HG03196 (cell line): ENCODE measurements around the gene GJC1.
"Not testable (repeated sequence)": the region's sequence is repeated elsewhere in the genome, so short reads cannot be mapped to it uniquely, and the experiment has no call there.

ENCODE experiments used
- ATAC-seq: cut with Tn5 transposase; IDR thresholded peaks from one replicate; pipeline ENCODE4 v1.9.1; 2021; ENCODE audit not compliant: unreplicated experiment

GJC1 gene

DNA sequence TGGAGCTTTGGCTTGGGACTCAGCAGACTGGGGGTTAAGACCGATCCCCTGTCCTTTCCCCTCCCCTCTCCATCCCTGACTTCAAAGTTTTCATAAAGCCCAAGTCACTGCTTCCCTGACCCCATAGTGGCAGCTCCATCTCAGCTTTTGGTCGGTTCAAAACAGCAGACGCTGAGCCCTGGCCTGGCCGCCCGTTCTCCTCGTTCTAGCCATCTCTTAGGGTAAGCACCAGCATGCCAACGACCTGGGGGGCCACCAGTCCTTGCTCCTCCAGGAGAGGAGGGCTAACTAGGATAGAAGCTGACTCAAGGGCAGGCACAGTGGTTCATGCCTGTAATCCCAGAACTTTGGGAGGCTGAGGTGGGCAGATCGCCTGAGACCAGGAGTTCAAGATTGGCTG is 16.1 kb upstream of the GJC1 start:
- no peak for ATAC-seq

DNA sequence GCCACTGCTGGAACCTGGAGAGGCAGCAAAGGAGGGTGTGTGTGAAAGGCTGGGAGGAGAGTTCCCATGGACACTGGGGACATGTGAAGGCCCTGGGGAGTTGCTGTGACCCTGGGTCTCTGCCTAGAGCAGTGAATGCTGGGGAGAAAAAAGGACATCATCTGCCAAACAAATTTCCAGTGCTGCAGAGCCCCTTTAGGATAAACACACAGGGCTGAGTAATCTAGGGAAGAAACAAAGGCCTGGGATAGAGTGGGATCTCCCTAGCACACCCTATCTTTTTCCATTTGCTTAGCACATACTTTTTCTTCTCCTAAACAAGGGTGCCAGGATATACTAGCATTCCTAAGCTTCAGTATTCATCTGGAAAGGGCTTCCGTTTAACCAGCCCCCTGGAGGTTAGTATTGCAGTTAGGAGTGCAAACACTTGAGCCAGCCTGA is 14.3 kb upstream of the GJC1 start:
- no peak for ATAC-seq

DNA sequence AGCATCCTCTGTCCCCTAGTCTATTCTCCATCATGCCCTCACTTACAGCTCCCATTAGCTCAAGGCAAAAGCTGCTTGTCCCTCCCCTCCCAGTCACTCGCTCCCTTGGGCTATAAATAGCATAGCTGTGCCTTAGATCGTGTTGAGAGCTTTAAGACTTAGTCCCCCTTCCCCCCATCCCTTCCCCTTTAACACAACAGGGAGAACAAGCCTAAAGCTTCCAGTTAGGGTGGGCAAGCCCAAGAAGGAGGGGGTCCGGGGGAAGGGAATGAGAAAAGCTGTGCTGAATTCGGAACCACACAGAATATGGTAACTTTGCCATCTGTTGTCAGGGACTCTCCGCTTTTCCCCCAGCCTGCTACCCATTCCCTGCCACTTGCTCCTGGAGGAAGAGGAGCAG is 12.7 kb upstream of the GJC1 start:
- no peak for ATAC-seq

DNA sequence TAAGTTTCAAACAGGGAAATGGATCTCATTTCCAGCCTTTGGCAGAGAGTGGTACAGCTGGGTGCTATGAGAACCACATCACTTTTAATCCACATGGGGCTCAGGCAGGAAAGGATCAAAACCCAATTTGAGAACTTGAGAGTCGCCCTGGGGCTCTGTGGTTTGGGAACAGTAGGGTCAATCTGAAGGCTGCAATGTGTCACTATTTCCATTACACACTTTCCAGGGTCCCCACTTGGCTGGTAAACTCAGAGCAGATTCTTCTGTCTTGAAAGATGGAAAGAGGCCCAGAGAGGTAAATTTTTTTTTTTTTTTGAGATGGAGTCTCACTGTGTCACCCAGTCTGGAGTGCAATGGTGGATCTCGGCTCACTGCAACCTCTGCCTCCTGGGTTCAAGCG is 10.8 kb upstream of the GJC1 start:
- ATAC-seq, result no peak

DNA sequence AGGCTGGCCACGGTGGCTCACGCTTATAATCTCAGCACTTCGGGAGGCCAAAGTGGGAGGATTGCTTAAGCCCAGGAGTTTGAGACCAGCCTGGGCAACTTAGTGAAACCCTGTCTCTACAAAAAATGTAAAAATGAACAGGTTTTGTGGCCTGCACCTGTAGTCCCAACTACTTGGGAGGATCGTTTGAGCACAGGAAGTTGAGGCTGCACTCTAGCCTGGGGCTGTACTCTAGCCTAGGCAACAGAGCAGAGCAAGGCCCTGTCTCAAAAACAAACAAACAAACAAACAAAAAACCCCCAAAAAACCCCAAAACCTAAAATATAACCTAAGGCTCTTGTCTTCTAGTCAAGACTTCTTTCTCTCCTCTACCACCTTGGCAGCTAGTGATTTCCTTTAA is 10.2 kb upstream of the GJC1 start:
- no peak for ATAC-seq

DNA sequence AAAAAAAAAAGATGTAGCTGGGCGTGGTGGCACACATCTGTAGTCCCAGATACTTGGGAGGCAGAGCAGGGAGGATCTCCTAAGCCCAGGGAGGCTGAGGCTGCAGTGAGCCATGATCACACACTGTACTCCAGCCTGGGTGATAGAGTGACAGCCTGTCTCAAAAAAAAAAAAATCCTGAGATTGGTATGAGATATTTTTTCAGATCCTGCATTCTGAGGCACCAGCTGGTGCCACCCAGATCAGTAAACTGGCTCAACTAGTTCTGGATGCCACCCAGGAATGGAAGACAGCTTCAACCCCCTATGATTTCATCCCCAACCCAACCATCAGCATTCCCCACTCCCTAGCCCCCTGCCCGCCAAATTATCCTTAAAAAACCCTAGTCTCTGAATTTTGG is 7.1 kb upstream of the GJC1 start:
- ATAC-seq, result no peak

DNA sequence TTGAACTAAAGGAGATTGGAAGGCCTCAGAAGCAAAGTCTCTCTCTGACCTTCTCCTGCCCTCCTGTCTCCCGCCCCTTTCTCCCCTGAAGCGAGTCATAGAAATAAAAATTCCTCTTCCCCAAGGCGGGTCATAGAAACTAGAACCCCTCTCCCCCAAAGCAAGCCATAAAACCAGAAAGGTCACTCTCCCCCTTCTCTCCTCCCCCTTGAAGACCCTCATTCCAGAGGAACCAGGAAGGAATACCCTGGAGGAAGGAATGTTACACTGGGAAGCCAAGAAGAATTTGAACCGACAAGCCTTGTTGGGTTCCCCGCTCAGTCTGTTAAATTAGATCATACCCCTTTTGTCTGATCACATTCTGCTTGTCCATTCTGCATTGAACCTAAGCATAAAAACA is 2.7 kb upstream of the GJC1 start:
- no peak for ATAC-seq

DNA sequence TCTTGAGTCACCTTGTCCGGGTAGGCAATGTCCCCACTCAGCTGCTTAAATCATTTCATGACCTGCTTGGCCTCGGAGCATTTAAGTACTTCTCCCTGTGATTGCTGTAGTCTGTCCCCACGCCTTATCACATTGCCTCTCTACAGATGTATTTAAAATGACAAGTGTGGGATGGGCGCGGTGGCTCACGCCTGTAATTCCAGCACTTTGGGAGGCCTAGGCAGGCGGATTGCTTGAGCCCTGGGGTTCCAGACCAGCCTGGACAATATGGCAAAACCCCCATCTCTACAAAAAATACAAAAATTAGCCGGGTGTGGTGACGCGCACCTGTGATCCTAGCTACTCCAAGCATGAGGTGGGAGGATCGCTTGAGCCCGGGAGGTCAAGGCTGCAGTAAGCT is 1.3 kb upstream of the GJC1 start:
- no peak for ATAC-seq

DNA sequence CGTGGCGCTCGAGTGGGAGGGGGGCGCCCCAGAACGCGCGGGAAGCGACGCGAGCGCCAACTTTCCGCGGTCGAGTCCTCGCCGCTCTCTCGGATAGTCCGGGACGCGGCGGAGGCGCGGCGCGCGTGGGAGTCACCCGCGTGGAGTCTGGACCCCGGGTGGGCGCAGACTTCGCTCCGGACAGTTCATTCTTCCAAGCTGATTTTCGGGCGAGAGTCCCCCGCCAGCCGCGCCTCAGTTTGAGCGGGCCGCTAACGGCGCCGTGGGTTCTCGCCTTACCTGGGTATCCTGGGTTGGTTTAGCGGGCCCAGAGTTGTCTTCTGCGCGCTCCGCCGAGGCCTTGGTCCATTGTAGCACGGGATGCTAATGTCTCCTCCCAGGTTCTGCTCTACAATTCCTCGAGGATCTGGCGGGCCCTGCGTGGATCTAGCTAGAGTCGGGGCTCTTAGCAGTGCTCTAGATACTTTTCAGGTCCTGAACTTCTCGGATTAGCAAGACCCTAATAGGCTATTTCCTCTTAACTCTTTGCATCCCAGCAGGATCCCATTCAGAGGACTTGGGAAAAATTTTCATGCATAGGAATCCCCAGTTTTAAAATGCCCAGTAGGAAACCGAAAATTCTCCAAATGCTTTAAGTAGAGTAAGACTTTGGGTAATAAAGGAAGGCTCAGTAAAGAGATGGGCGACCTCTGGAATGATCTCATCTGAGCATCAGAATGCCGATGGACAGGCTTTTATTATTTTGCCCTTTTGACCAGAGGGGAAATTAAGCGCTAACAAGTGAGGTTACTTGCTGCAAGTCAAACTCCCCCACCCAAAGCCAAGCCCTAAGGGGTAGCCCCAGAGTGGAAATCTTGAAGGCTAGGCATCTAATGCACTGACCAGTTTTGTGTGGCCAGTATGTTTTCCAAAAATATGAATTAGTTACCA is 537 bp upstream of the GJC1 start:
- ATAC-seq, result no peak

DNA sequence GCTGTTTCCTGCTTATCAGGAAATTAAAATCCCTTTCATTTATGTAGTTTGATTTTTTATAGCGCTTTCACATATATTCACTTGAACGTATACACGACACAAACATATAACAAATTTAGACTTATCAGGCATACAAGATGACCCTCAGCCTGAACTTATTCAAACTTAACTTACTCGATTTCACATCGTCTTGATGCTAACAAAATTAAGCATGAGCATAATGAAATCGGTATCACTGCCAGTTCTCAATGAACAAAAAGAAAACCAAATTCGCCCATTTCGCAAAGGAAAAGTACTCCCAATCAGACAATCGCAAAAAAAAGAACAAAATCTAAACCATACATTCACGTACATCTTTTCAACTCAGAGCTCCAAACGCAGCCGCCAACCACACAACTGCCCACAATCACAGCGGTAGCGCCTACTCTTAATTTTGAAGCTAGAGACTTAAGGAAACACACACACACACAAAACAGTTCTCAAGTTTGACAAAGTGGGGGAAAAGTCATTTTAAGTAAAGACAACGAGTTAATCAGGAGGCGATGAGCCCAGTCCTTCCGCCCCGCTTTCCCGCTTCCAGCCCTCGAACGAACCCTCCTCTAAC is 1.1 kb downstream of the GJC1 start:
- ATAC-seq, result no peak

DNA sequence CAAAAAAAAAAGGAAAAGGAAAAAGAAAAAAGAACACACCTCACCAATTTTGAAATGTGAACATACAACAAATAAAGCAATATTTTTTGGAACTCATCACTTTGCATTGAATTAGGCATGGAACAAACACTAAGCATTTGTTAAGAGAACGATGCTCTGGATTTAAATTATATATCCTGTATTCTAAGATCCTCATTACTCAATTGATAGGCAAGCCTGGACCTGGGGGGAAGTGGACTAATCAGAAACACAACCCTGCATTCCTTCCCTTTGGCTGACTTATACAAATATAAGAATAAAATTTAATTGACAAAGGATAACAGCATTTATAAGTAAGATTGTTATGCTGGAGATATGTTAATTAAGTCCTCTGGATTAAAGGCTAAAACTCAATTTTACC is 2.2 kb downstream of the GJC1 start:
- no peak for ATAC-seq

DNA sequence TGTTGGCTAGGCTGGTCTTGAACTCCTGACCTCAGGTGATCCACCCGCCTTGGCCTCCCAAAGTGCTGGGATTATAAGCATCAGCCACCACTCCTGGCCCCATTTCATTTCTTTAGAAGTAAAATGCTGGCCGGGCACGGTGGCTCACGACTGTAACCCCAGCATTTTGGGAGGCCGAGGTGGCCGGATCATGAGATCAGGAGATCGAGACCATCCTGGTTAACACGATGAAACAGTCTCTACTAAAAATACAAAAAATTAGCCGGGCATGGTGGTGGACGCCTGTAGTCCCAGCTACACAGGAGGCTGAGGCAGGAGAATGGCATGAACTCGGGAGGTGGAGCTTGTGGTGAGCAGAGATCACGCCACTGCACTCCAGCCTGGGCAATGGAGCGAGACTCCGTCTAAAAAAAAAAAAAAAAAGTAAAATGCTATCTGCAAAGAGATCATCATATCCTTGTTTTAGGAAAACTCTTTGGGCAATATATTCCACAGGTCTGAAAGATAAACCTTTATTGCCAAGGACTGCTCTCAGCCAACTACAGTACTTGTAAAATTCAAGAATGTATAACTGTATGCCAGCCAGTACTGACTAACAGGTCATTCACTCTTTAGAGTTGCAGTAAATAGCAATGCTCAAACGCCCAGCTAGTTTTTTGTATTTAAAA is 3.8 kb downstream of the GJC1 start:
- no peak for ATAC-seq

DNA sequence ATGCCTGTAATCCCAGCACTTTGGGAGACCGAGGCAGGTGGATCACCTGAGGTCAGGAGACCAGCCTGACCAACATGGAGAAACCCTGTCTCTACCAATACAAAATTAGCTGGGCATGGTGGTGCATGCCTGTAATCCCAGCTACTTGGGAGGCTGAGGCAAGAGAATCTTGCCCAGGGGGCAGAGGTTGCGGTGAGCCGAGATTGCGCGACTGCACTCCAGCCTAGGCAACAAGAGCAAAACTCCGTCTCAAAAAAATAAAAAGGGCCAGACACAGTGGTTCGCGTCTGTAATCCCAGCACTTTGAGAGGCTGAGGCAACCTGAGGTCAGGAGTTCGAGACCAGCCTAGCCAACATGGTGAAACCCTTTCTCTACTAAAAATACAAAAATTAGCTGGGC is 4.9 kb downstream of the GJC1 start:
- not testable (repeated sequence) for ATAC-seq

DNA sequence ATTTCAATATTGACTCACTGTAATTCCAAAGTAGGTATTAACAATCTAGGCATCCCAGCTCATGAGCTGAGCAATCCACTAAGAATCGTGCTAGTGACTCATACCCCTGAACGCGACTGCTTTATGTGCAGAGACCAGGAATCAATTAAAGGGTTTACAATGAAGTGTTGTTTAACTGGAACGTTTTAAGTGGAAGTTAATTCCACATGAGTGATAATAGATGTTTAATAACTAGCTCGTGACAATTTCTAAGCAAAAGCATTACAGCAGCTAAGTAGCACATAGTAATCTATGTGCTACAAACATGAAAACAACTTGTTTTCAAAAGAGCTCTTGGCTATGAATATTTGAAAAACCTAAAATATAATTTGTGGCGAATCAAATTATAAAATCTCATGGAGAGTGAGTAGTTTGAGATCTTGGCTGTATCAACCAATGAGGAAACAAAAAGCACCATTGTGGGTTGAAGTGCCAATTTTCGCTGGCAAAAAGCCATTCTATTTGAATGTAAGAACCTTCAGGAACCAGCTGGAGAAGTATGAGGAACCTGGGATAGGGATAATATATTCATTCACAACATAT is 9.4 kb downstream of the GJC1 start:
- ATAC-seq, result no peak

DNA sequence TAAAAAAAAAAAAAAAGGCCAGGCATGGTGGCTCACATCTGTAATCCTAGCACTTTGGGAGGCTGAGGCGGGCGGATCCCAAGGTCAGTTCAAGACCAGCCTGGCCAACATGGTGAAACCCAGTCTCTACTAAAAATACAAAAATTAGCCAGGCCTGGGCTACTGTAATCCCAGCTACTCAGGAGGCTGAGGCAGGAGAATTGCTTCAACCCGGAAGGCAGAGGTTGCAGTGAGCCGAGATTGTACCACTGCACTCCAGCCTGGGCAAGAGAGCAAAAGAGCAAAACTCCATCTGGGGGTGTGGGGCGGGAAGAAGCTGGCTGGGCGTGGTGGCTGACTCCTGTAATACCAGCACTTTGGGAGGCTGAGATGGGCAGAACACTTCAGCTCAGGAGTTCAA is 11.6 kb downstream of the GJC1 start:
- ATAC-seq, result not testable (repeated sequence)

DNA sequence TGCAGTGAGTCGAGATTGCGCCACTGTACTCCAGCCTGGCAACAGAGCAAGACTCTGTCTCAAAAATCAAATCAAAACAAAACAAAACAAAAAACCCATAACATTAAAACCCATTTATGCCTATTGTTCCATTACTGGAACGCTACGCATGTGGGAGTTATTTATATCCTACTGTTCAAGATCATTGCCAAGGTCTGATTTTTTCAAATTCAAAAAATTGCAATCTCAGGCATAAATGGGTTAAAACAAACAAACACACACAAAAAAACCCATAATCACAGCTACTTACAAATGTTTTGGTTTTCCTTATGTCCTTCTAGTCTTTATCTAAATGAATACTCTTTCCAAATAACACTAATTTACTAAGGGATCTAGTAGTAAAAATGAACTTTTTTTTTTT is 17.8 kb downstream of the GJC1 start:
- no peak for ATAC-seq

DNA sequence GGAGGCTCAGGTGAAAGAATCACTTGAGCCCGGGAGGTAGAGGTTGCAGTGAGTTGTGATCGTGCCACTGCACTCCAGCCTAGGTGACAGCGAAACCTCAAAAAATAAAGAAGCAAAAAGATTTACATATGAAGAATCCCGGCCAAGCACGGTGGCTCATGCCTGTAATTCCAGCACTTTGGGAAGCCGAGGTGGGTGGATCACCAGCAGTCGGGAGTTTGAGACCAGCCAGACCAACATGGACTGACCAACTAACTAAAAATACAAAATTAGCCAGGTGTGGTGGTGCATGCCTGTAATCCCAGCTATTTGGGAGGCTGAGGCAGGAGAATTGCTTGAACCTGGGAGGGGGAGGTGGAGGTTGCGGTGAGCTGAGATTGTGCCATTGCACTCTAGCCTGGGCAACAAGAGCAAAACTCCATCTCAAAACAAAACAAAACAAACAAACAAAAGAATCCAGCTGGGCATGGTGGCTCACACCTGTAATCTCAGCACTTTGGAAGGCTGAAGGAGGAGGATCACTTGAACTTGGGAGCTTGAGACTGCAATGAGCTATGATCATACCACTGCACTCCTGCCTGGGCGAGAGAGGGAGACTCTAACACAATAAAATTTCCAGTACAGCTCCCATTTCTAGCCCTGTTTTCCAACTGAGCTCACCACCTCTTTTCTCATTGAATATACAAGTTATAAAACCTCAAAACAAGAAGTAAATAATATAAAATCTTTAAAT is 21.3 kb downstream of the GJC1 start:
- ATAC-seq, result not testable (repeated sequence)

DNA sequence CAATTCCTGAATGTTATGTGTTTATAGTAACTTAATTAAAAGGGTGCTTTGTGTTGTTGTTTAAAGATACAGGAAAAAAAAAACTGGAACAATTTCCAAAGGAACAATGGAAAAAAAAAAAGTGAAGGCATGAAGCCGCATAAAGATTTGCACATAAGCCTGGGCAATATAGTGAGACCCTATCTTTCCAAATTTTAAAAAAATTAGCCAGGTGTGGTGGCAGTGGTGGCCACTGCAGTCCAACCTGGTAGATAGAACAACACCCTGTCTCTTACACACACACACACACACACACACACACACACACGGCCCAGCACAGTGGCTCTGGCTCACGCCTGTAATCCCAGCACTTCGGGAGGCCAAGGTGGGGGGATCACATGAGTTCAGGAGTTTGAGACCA is 21.9 kb downstream of the GJC1 start:
- ATAC-seq, result no peak

DNA sequence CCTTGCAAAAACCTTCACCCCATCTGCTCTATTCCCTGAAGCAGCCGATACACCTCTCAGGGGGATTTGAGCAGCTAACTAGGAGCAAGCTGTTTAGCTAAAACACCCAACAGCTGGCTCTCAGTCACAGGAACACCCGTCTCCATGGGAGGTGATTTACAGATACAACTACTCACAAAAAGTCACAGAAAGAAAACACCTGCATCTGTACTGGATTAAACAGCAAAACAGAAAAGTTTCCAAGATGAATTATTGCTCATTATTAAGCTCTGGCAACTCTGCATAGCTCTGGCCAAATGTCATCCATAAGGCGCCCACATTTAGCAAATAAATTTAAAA is 22.3 kb downstream of the GJC1 start:
- ATAC-seq, result no peak

DNA sequence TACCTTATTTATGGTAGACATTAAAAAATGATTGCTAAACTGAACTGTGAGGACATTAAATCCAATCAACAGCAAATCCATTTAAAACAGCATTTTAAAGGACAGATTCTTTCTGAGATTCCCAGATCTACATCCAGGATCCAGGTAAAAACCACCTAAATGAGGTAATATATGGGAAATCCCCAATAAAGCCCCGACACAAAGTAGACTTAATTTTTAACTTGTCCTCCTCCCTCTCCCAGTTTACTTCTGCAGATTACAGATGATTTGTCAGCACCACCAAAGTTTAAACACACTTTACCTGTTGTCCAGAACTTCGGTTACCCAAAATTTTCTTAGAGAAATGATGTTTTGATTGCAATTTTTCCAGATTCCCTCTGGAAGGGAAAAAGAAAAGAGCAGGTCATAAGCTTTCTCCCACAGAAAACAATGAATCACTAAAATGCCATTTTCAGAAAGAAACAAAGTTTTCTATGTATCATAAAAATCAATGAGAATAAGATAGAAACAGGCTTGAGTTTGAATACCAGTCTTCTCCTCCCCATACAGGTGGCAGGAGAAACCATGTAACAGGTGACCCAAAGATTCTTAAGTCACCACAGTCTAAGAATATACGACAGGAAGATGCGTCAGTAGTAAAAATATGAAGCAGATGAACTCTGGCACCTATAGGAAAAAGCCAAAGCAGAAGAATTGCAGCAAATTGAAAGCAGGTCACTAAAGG is 22.8 kb downstream of the GJC1 start:
- no peak for ATAC-seq
